PC-3 (cell line): Measurements from ENCODE around the gene DENND5B. TPM values are rescaled to one million over a fixed set of nuclear protein-coding genes. Genes with fewer than 3 reads are reported as not detected.

Experiments used
- ATAC-seq: fragments of 200-7000 bp; cut with Tn5 transposase; 2 replicates; pipeline ENCODE4 v1.9.1; 2020; ENCODE audit warnings: mild to moderate bottlenecking, moderate library complexity
- BruUV-seq: library from RNA; stranded (reverse); fragments of 400-500 nt; replicated peaks from 2 replicates; lab custom pipeline; 2021; lab: Mats Ljungman, UMichigan
- CTCF ChIA-PET: fragments of 300-600 bp; sonication (Branson Sonifier 250); formaldehyde crosslinking; loops from one replicate; lab custom pipeline; 2022; ENCODE audit warnings: antibody characterized with exemption; lab: Charles Lee
- POLR2A ChIA-PET: fragments of 300-600 bp; sonication (Branson Sonifier 250); formaldehyde crosslinking; loops from one replicate; lab custom pipeline; 2022; ENCODE audit warnings: antibody characterized with exemption; ENCODE audit not compliant: unreplicated experiment; lab: Charles Lee
- DNase-seq: peaks from one replicate; pipeline ENCODE4 v3.0.0-alpha.2; 2015
- H2AFZ ChIP-seq: fragments of 300-600 bp; sonication (generic); 2 replicates; pipeline ENCODE4 v1.6.0; 2016; ENCODE audit warnings: antibody characterized with exemption, low read length
- H3F3A ChIP-seq: fragments of 300-600 bp; sonication (generic); one replicate; pipeline ENCODE4 v1.6.0; 2017; ENCODE audit warnings: antibody characterized with exemption, low read length, control low read depth, mild to moderate bottlenecking; ENCODE audit not compliant: unreplicated experiment
- H3K27ac ChIP-seq: fragments of 300-600 bp; sonication (generic); 2 replicates; pipeline ENCODE4 v1.5.1; 2016; ENCODE audit warnings: mild to moderate bottlenecking, low read length
- H3K27me3 ChIP-seq: fragments of 300-600 bp; sonication (generic); 2 replicates; pipeline ENCODE4 v1.6.1; 2016; ENCODE audit warnings: low read length, mixed read lengths
- H3K36me3 ChIP-seq: fragments of 300-600 bp; sonication (generic); 2 replicates; pipeline ENCODE4 v1.6.1; 2016; ENCODE audit warnings: low read depth, mixed run types, low read length, mixed read lengths
- H3K4me1 ChIP-seq: fragments of 300-600 bp; sonication (generic); 2 replicates; pipeline ENCODE4 v1.5.1; 2016; ENCODE audit warnings: low read length; ENCODE audit not compliant: insufficient read depth
- H3K4me2 ChIP-seq: fragments of 300-600 bp; sonication (generic); 2 replicates; pipeline ENCODE4 v1.6.0; 2016; ENCODE audit warnings: low read length
- H3K4me3 ChIP-seq: fragments of 300-600 bp; sonication (generic); 2 replicates; pipeline ENCODE4 v1.5.1; 2016; ENCODE audit warnings: mild to moderate bottlenecking, low read length, mixed read lengths
- H3K79me2 ChIP-seq: fragments of 300-600 bp; sonication (generic); 2 replicates; pipeline ENCODE4 v1.6.1; 2017; ENCODE audit warnings: low read length, mixed read lengths
- H3K9ac ChIP-seq: fragments of 300-600 bp; sonication (generic); 2 replicates; pipeline ENCODE4 v1.6.0; 2016; ENCODE audit warnings: mild to moderate bottlenecking, low read length
- H3K9me2 ChIP-seq: fragments of 300-600 bp; sonication (generic); replicated peaks from 2 replicates; pipeline ENCODE4 v1.6.1; 2016; ENCODE audit warnings: mixed run types, low read length, mixed read lengths
- H3K9me3 ChIP-seq: fragments of 300-600 bp; sonication (generic); 2 replicates; pipeline ENCODE4 v1.6.1; 2016; ENCODE audit warnings: low read length, mixed read lengths
- H4K20me1 ChIP-seq: fragments of 300-600 bp; sonication (generic); 2 replicates; pipeline ENCODE4 v1.6.1; 2016; ENCODE audit warnings: low read length, mixed read lengths
- CTCF ChIP-seq: fragments of 300-600 bp; sonication (generic); conservative IDR thresholded peaks from 2 replicates; pipeline ENCODE4 v1.5.1; 2017; ENCODE audit warnings: antibody characterized with exemption, low read depth, mild to moderate bottlenecking, low read length
- EZH2 ChIP-seq: fragments of 300-600 bp; sonication (generic); IDR thresholded peaks from one replicate; pipeline ENCODE4 v1.6.1; 2017; ENCODE audit warnings: antibody characterized with exemption, mild to moderate bottlenecking, low read length; ENCODE audit not compliant: unreplicated experiment
- EZH2phosphoT487 ChIP-seq: fragments of 300-600 bp; sonication (generic); IDR thresholded peaks from 2 replicates; pipeline ENCODE4 v1.6.1; 2018; ENCODE audit warnings: mild to moderate bottlenecking, antibody characterized with exemption, low read length, borderline replicate concordance
- intact Hi-C: fragments of 100-400 bp; cut with micrococcal nuclease; formaldehyde crosslinking; loops from 2 replicates; pipeline ENCODE4 v1.9.0; 2023
- total RNA-seq: library from RNA; depleted of rRNA; stranded (reverse); fragments of >200 nt; gene quantifications from 2 replicates; pipeline ENCODE4 v1.2.3, GENCODE V29; 2014

The DENND5B gene
- total RNA-seq, 1 experiment from 2014 or later: 4.2 TPM

DNA sequence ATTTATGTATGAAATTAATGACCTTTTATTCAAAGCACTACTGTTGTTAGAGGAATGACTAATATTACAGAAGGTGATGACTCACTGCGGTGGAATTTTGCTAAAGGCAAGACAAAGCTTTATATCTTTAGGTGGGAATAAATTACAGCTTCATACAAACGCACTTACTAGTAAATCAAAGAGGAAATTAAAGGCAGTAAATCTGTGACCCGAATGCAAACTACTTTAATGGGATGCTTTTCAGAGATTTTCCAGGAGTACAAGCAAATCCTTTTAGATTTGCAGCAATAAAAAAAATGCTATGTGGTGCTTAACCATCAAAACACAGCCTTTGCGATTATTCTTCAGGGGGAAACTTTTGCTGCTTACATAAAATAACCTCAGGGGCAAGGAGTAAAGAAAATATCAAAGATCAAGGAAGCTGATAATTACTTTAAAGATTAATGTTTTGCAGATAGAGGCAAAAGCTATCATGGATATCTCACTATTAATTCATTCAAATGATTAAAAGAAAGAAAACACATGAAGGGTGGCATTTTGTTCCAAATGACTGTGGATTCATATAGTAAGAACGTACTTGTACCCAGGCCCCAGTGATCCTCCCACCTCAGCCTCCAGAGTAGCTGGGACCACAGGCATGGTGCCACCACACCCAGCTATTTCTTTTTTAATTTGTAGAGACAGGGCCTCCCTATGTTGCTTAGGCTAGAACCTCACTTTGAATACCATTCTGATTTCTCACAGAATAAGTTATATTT is 98.9 kb downstream of the DENND5B start:
- CTCF ChIA-PET: no interaction called here
- peak; percentile 76 for ATAC-seq
- Histone ChIP-seq H3K9me2 (no peaks in the 10 kb centered on the region), H4K20me1 (no peaks in the 10 kb centered on the region), H3K9me3 (no peaks in the 10 kb centered on the region), H3K4me2 (peak overlapping the region; percentile 81), H3K79me2 (no peaks in the 10 kb centered on the region), H2AFZ (no peak overlapping the region), H3F3A (peaks cover 7% of the 10 kb centered on the region), H3K4me3 (peak overlapping the region; percentile 23; the same call in 1 of the 2 replicates), H3K27ac (peak overlapping the region; percentile 91), H3K4me1 (peaks cover 34% of the 10 kb centered on the region), H3K36me3 (no peaks in the 10 kb centered on the region), H3K9ac (peak overlapping the region; percentile 67), H3K27me3 (no peaks in the 10 kb centered on the region)
- TF ChIP-seq EZH2phosphoT487 (no peak), CTCF (no peak), EZH2 (no peak)
- no TSS peak for BruUV-seq
- peak; percentile 89 for DNase-seq
- POLR2A ChIA-PET: interaction anchor here (0.6 kb wide), 1 partner anchor 22 kb away, joined by 9 read pairs; no protein-coding TSS in a partner anchor
- intact Hi-C loops: loop anchor here (1.0 to 10.0 kb wide), 3 partner anchors 20 to 93 kb away; no protein-coding TSS in a partner anchor

GRCh38 chr12:31491241-31491794 is 99.6 kb downstream of the DENND5B start:
- peak overlapping the region; percentile 81 for H3K4me2 ChIP-seq
- intact Hi-C loops: loop anchor here (1.0 to 10.0 kb wide), 3 partner anchors 19 to 93 kb away; no protein-coding TSS in a partner anchor
- DNase-seq: no peak

More at GRCh38 chr12:31491241-31491794, 99.6 kb downstream of the DENND5B start:
- Histone ChIP-seq H3K36me3 (no peaks in the 10 kb centered on the region), H3K4me1 (peaks cover 32% of the 10 kb centered on the region), H2AFZ (no peak overlapping the region), H3K9ac (peak overlapping the region; percentile 67), H3K4me3 (peak overlapping the region; percentile 23), H3K79me2 (no peaks in the 10 kb centered on the region), H3K27me3 (no peaks in the 10 kb centered on the region), H3K9me3 (no peaks in the 10 kb centered on the region), H3K9me2 (no peaks in the 10 kb centered on the region), H3K27ac (peak overlapping the region; percentile 91), H4K20me1 (no peaks in the 10 kb centered on the region), H3F3A (peaks cover 7% of the 10 kb centered on the region)
- peak; percentile 74 for ATAC-seq
- BruUV-seq: no TSS peak
- ChIA-PET CTCF (no interaction called here), POLR2A (interaction anchor here (0.5 to 0.6 kb wide), 2 partner anchors 21 to 49 kb away, joined by 3 to 9 read pairs; no protein-coding TSS in a partner anchor)
- TF ChIP-seq CTCF: no peak
- no peak for TF ChIP-seq EZH2phosphoT487
- TF ChIP-seq EZH2: no peak
